HepG2 (cell line): ENCODE measurements around the gene STRBP.

Experiments
- GLI4 ChIP-seq: sonication (generic); formaldehyde crosslinking; IDR thresholded peaks from 2 replicates; pipeline ENCODE4 v1.5.1; 2020; ENCODE audit warnings: missing genetic modification reagents, mild to moderate bottlenecking, moderate library complexity, borderline replicate concordance
- NONO ChIP-seq, 2 experiments: fragments of 450-650 bp in 1 of 2; sonication (generic) in 1 of 2; formaldehyde crosslinking in 1 of 2; IDR thresholded peaks in 1 of 2; conservative IDR thresholded peaks in 1 of 2; 2 replicates each; pipeline versions ENCODE4 v1.6.1 to v1.8.0; 2017 to 2022; ENCODE audit warnings: mild to moderate bottlenecking in 1 of 2, missing genetic modification reagents in 1 of 2, moderate library complexity in 1 of 2
- POLR2A ChIP-seq, 2 experiments: IDR thresholded peaks; 2 replicates each; pipeline ENCODE4 v1.6.1; 2011; ENCODE audit warnings: low read depth in 2 of 2, low read length in 2 of 2, mild to moderate bottlenecking in 1 of 2, moderate library complexity in 1 of 2; ENCODE audit not compliant: insufficient read depth in 1 of 2
- PPARG ChIP-seq: conservative IDR thresholded peaks from 2 replicates; pipeline ENCODE4 v1.6.1; 2016; ENCODE audit warnings: missing biosample characterization, missing genetic modification reagents
- RXRA ChIP-seq: sonication (generic); formaldehyde crosslinking; IDR thresholded peaks from 2 replicates; pipeline ENCODE4 v1.5.1; 2020; ENCODE audit warnings: missing genetic modification reagents
- ZKSCAN1 ChIP-seq: fragments of 150-350 bp; IDR thresholded peaks from 2 replicates; pipeline ENCODE4 v1.6.1; 2014; ENCODE audit warnings: low read length
- ZNF30 ChIP-seq: sonication (generic); formaldehyde crosslinking; IDR thresholded peaks from 2 replicates; pipeline ENCODE4 v1.5.0; 2020; ENCODE audit warnings: mild to moderate bottlenecking, missing genetic modification reagents
- ZNF329 ChIP-seq: sonication (generic); formaldehyde crosslinking; IDR thresholded peaks from 2 replicates; pipeline ENCODE4 v1.9.0; 2021; ENCODE audit warnings: low read depth, mild to moderate bottlenecking, missing genetic modification reagents
- ZNF589 ChIP-seq: sonication (generic); formaldehyde crosslinking; conservative IDR thresholded peaks from 2 replicates; pipeline ENCODE4 v1.8.0; 2022; ENCODE audit warnings: mild to moderate bottlenecking, moderate library complexity, missing genetic modification reagents
- ZNF724P ChIP-seq: sonication (generic); formaldehyde crosslinking; IDR thresholded peaks from 2 replicates; pipeline ENCODE4 v1.8.0; 2022; ENCODE audit warnings: missing genetic modification reagents, borderline replicate concordance
- TF ChIP-seq, protein P1 (sequence below): sonication (generic); formaldehyde crosslinking; conservative IDR thresholded peaks from 2 replicates; pipeline ENCODE4 v1.4.0; 2020; ENCODE audit warnings: missing genetic modification reagents
- TF ChIP-seq, protein P2 (sequence below): IDR thresholded peaks from 2 replicates; pipeline ENCODE4 v1.6.1; 2012; ENCODE audit warnings: inconsistent platforms
- TF ChIP-seq, protein P3 (sequence below): sonication (generic); formaldehyde crosslinking; IDR thresholded peaks from 2 replicates; pipeline ENCODE4 v1.8.0; 2022; ENCODE audit warnings: mild to moderate bottlenecking, missing genetic modification reagents

DNA sequence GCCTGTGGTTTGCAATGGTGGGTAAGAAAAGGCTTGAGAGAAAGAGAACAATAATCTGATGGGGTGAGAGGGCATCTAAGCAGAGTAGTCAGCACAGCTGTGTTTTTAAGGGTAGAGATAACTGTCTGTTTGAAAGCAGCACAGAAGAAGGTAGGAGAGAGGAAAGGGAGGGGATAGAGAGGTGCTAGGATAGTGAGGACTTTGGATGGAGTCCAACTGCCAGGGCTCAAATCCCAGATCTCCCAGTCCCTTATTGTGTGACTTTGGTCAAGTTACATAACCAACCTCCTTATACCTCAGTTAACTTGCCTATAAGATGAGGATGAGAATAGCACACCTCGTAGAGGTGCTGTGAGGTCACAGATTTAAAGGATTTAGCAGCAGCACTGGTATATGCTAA lies 179.3 kb downstream of the STRBP start:
- TF ChIP-seq PPARG (CRISPR knock-in tag): no peak
- no peak for TF ChIP-seq ZNF724P
- TF ChIP-seq ZNF329 (CRISPR knock-in tag): no peak
- TF ChIP-seq ZNF30 (CRISPR knock-in tag): no peak
- no peak for TF ChIP-seq RXRA
- TF ChIP-seq, protein P1, sequence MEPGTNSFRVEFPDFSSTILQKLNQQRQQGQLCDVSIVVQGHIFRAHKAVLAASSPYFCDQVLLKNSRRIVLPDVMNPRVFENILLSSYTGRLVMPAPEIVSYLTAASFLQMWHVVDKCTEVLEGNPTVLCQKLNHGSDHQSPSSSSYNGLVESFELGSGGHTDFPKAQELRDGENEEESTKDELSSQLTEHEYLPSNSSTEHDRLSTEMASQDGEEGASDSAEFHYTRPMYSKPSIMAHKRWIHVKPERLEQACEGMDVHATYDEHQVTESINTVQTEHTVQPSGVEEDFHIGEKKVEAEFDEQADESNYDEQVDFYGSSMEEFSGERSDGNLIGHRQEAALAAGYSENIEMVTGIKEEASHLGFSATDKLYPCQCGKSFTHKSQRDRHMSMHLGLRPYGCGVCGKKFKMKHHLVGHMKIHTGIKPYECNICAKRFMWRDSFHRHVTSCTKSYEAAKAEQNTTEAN (CRISPR knock-in tag): no peak
- TF ChIP-seq NONO (IDR thresholded peaks at IDR 0.05): no peak
- TF ChIP-seq NONO (CRISPR knock-in tag; conservative IDR thresholded peaks at IDR 0.05): no peak
- no peak for TF ChIP-seq GLI4 (CRISPR knock-in tag)
- TF ChIP-seq, protein P2, sequence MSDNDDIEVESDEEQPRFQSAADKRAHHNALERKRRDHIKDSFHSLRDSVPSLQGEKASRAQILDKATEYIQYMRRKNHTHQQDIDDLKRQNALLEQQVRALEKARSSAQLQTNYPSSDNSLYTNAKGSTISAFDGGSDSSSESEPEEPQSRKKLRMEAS: no peak
- TF ChIP-seq ZKSCAN1: no peak
- TF ChIP-seq ZNF589: no peak
- TF ChIP-seq, protein P3, sequence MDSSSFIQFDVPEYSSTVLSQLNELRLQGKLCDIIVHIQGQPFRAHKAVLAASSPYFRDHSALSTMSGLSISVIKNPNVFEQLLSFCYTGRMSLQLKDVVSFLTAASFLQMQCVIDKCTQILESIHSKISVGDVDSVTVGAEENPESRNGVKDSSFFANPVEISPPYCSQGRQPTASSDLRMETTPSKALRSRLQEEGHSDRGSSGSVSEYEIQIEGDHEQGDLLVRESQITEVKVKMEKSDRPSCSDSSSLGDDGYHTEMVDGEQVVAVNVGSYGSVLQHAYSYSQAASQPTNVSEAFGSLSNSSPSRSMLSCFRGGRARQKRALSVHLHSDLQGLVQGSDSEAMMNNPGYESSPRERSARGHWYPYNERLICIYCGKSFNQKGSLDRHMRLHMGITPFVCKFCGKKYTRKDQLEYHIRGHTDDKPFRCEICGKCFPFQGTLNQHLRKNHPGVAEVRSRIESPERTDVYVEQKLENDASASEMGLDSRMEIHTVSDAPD (CRISPR knock-in tag): no peak
- no peak for TF ChIP-seq POLR2A (IDR thresholded peaks at IDR 0.05; ENCODE audit: insufficient read depth in 1 of 2, low read depth in 2 of 2, low read length in 2 of 2)
